Measurements from ENCODE around the gene DNAJA4. TPM values are rescaled to one million over a fixed set of nuclear protein-coding genes. Genes with fewer than 3 reads are reported as not detected.
A peak's percentile ranks its signal among the peaks of the same experiment; 100 is the strongest.

DNAJA4 gene
- total and polyA plus RNA-seq, 9 of the 15 experiments (the other 6 are each of a cell fraction or from before 2014, with no cell fraction given): 0.11 to 1.0 (median 0.16) TPM; not detected in 4

DNA sequence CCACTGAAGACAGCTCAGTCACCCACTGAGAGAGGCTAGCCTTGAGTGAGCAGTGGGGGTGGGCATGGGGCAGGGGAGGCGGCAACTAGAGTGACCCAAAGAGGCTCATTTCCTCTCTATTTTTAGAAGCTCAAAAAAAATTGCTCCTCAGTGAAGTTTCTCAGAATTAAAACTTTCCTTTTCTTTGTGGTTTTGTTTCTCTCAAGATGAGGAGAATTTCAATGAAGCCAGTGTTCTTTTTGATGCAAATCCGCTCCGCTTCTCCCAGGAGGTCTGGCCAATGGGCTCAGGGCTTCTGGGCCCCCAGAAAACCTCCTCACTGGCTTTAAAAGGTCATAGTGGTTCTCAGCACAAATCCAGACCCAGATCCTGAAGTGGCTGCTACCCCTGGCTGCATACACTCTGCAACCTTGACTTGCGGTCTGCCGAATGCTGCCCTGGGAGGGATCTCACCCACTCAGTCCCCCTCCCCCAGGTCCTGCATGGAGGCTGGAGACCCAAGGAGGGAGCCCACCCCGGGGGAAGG lies 29.8 kb upstream of the DNAJA4 start, which contains the start of gene ACSBG1 (continued):
- no peak for TF ChIP-seq ZNF282 (CRISPR knock-in tag; IDR thresholded peaks at IDR 0.05)
- TF ChIP-seq FOXJ2 (tag; IDR thresholded peaks at IDR 0.05): no peak

DNA sequence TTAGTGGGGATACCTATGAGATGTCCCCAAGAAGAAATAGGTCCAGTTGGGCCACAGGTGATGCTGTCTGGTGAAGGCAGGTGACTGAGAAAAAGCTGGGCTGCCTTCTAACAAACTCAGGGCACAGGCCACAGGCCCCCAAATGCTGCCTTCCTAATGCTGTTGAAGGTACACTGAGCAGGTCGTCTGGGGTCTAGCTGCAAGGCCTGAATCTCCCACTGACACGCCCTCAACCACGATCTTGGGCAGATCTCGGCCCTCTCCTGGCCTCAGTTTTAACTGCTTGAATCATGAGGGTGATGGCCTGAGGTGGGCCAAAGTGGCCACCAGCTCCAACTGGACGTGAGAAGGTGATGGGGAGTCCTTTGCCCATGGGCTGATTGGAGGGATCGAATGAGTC lies 27.9 kb upstream of the DNAJA4 start:
- Histone ChIP-seq H3K4me2 (ENCODE audit: insufficient read depth, low read length) (no peak overlapping the region), H3K9me3 (replicated peaks; ENCODE audit: control insufficient read depth, insufficient read depth, low read depth, low read length) (no peaks in the 10 kb centered on the region), H3K79me2 (ENCODE audit: control insufficient read depth, insufficient read depth, low read length) (no peaks in the 10 kb centered on the region), H3K4me3 (no peak overlapping the region), H3K9ac (ENCODE audit: insufficient read depth in 1 of 2, low read depth in 2 of 2, low read length in 2 of 2) (no peak overlapping the region; a peak in 1 of 4 replicates), H3K9me1 (ENCODE audit: control insufficient read depth, insufficient read depth, low read length) (no peaks in the 10 kb centered on the region), H3K36me3 (ENCODE audit: control insufficient read depth, insufficient read depth, low read length) (no peaks in the 10 kb centered on the region), H3K27ac (ENCODE audit: extremely low read depth, low read depth, low read length) (no peak overlapping the region), H2AFZ (ENCODE audit: low read depth, low read length) (no peak overlapping the region), H3K27me3 (ENCODE audit: control insufficient read depth in 2 of 2, insufficient read depth in 2 of 2, low read length in 2 of 2) (peaks cover 15 to 41% of the 10 kb centered on the region in 2 experiments; a peak in 4 of 5 replicates), H4K20me1 (replicated peaks; ENCODE audit: control insufficient read depth, insufficient read depth, low read length) (no peaks in the 10 kb centered on the region), H3K4me1 (replicated peaks in 1 of 2; ENCODE audit: control insufficient read depth in 2 of 2, insufficient read depth in 2 of 2, low read length in 2 of 2) (peaks cover 0 to 5% of the 10 kb centered on the region in 2 experiments; a peak in 1 of 5 replicates)
- TF ChIP-seq, protein P1, sequence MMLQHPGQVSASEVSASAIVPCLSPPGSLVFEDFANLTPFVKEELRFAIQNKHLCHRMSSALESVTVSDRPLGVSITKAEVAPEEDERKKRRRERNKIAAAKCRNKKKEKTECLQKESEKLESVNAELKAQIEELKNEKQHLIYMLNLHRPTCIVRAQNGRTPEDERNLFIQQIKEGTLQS (IDR thresholded peaks at IDR 0.05): peak; percentile 39; the same call in 1 of the 2 replicates
- TF ChIP-seq, protein P1 (CRISPR knock-in tag; conservative IDR thresholded peaks at IDR 0.05): no peak
- no peak for TF ChIP-seq ZNF12 (CRISPR knock-in tag; IDR thresholded peaks at IDR 0.05)
- ChIA-PET POLR2A (no interaction called here), CTCF (ENCODE audit: low intra/inter-chr PET ratio) (no interaction called here)
- DNase-seq (ENCODE audit: extremely low read depth in 1 of 4, low spot score in 3 of 4): no peak
- intact Hi-C loops (cut with micrococcal nuclease) (no loop called here), in situ Hi-C loops (cut with MboI) (loop anchor here (5.0 kb wide), 2 partner anchors 124 to 274 kb away; no protein-coding TSS in a partner anchor)
- no peak for ATAC-seq
- WGBS (ENCODE audit: insufficient coverage, low coverage, missing lambda C conversion rate): 7% methylated on average over 6 of the region's 6 CpGs
- no TSS peak for BruUV-seq (replicated peaks)
- no peak for FAIRE-seq

Measured in K562 (cell line).